IMR-90 (cell line): ENCODE results near the gene ZFHX3.

Experiments
- BHLHE40 ChIP-seq: fragments of 150-350 bp; IDR thresholded peaks from 2 replicates; pipeline ENCODE4 v1.6.1; 2016; ENCODE audit warnings: mild to moderate bottlenecking, low read depth, low read length
- CHD1 ChIP-seq: IDR thresholded peaks from 2 replicates; pipeline ENCODE4 v1.6.1; 2012; ENCODE audit warnings: low read depth, low read length, improper control_type of control experiment
- MAZ ChIP-seq: IDR thresholded peaks from 2 replicates; pipeline ENCODE4 v1.6.1; 2012; ENCODE audit warnings: low read depth, mild to moderate bottlenecking, low read length, improper control_type of control experiment, moderate library complexity, borderline replicate concordance
- MXI1 ChIP-seq: IDR thresholded peaks from 2 replicates; pipeline ENCODE4 v1.6.1; 2012; ENCODE audit warnings: low read depth, mild to moderate bottlenecking, low read length, moderate library complexity, borderline replicate concordance
- POLR2A ChIP-seq: IDR thresholded peaks from 2 replicates; pipeline ENCODE4 v1.6.1; 2012; ENCODE audit warnings: mild to moderate bottlenecking, low read depth, low read length
- RCOR1 ChIP-seq: IDR thresholded peaks from 2 replicates; pipeline ENCODE4 v1.6.1; 2012; ENCODE audit warnings: mild to moderate bottlenecking, low read length, improper control_type of control experiment; ENCODE audit not compliant: insufficient replicate concordance
- RFX5 ChIP-seq: IDR thresholded peaks from 2 replicates; pipeline ENCODE4 v1.8.0; 2012; ENCODE audit warnings: low read depth, mild to moderate bottlenecking, low read length, moderate library complexity
- TF ChIP-seq, protein P1 (sequence below): fragments of 150-350 bp; IDR thresholded peaks from 2 replicates; pipeline ENCODE4 v1.6.1; 2017; ENCODE audit warnings: mild to moderate bottlenecking, antibody characterized with exemption, low read length, low read depth
- TF ChIP-seq, protein P2 (sequence below): conservative IDR thresholded peaks from 2 replicates; pipeline ENCODE4 v1.5.1; 2012; ENCODE audit warnings: mild to moderate bottlenecking, low read depth, low read length, improper control_type of control experiment

- TF ChIP-seq RFX5 (no peak), CHD1 (no peak), POLR2A (no peak), MXI1 (no peak), RCOR1 (no peak), MAZ (no peak), BHLHE40 (no peak)
- TF ChIP-seq, protein P1, sequence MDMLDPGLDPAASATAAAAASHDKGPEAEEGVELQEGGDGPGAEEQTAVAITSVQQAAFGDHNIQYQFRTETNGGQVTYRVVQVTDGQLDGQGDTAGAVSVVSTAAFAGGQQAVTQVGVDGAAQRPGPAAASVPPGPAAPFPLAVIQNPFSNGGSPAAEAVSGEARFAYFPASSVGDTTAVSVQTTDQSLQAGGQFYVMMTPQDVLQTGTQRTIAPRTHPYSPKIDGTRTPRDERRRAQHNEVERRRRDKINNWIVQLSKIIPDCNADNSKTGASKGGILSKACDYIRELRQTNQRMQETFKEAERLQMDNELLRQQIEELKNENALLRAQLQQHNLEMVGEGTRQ: no peak
- TF ChIP-seq, protein P2, sequence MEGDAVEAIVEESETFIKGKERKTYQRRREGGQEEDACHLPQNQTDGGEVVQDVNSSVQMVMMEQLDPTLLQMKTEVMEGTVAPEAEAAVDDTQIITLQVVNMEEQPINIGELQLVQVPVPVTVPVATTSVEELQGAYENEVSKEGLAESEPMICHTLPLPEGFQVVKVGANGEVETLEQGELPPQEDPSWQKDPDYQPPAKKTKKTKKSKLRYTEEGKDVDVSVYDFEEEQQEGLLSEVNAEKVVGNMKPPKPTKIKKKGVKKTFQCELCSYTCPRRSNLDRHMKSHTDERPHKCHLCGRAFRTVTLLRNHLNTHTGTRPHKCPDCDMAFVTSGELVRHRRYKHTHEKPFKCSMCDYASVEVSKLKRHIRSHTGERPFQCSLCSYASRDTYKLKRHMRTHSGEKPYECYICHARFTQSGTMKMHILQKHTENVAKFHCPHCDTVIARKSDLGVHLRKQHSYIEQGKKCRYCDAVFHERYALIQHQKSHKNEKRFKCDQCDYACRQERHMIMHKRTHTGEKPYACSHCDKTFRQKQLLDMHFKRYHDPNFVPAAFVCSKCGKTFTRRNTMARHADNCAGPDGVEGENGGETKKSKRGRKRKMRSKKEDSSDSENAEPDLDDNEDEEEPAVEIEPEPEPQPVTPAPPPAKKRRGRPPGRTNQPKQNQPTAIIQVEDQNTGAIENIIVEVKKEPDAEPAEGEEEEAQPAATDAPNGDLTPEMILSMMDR: no peak
Observed at GRCh38 chr16:72859581-72859980, 188.3 kb downstream of the ZFHX3 start.
